ENCODE results near the gene DNAAF8. TPM values are rescaled to one million over a fixed set of nuclear protein-coding genes. Genes with fewer than 3 reads are reported as not detected.

The DNAAF8 gene
- total RNA-seq, 1 experiment from 2014 or later: 2.4 TPM

GRCh38 chr16:4685776-4686496 is 48.4 kb upstream of the DNAAF8 start:
- peaks cover 42% of the 10 kb centered on the region for H3K4me1 ChIP-seq (replicated peaks; ENCODE audit: insufficient read depth)
- no peaks in the 10 kb centered on the region for H3K27me3 ChIP-seq (ENCODE audit: insufficient read depth, low read depth)
- H2AFZ ChIP-seq: no peak overlapping the region
- H3K4me2 ChIP-seq: no peak overlapping the region
- ChIA-PET POLR2A (ENCODE audit: unreplicated experiment) (interaction anchor here (0.6 kb wide), 1 partner anchor 24 kb away, joined by 5 read pairs; no protein-coding TSS in a partner anchor), CTCF (no interaction called here)
- no peaks in the 10 kb centered on the region for H3K9me2 ChIP-seq (ENCODE audit: insufficient read depth)
- H4K20me1 ChIP-seq (ENCODE audit: insufficient read depth): no peaks in the 10 kb centered on the region
- TF ChIP-seq EZH2 (IDR thresholded peaks at IDR 0.05; ENCODE audit: low read depth): no peak
- TF ChIP-seq, protein P1, sequence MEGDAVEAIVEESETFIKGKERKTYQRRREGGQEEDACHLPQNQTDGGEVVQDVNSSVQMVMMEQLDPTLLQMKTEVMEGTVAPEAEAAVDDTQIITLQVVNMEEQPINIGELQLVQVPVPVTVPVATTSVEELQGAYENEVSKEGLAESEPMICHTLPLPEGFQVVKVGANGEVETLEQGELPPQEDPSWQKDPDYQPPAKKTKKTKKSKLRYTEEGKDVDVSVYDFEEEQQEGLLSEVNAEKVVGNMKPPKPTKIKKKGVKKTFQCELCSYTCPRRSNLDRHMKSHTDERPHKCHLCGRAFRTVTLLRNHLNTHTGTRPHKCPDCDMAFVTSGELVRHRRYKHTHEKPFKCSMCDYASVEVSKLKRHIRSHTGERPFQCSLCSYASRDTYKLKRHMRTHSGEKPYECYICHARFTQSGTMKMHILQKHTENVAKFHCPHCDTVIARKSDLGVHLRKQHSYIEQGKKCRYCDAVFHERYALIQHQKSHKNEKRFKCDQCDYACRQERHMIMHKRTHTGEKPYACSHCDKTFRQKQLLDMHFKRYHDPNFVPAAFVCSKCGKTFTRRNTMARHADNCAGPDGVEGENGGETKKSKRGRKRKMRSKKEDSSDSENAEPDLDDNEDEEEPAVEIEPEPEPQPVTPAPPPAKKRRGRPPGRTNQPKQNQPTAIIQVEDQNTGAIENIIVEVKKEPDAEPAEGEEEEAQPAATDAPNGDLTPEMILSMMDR (conservative IDR thresholded peaks at IDR 0.05): no peak
- no peak for DNase-seq
- no peak overlapping the region for H3K27ac ChIP-seq
- no peaks in the 10 kb centered on the region; the same call in 1 of the 2 replicates for H3K36me3 ChIP-seq (ENCODE audit: low read depth)
- intact Hi-C loops (cut with micrococcal nuclease; ENCODE audit: unreplicated experiment): loop anchor here (10.0 kb wide), 1 partner anchor 409 kb away; the partner anchor contains the start of gene EEF2KMT
- no peaks in the 10 kb centered on the region for H3K9me3 ChIP-seq (ENCODE audit: insufficient read depth, low read depth)
- H3F3A ChIP-seq (ENCODE audit: insufficient read depth, low read depth): peaks cover 27% of the 10 kb centered on the region
- no peak overlapping the region for H3K4me3 ChIP-seq
- no TSS peak for BruUV-seq (replicated peaks)
- no peaks in the 10 kb centered on the region for H3K79me2 ChIP-seq (ENCODE audit: low read depth)

DNA sequence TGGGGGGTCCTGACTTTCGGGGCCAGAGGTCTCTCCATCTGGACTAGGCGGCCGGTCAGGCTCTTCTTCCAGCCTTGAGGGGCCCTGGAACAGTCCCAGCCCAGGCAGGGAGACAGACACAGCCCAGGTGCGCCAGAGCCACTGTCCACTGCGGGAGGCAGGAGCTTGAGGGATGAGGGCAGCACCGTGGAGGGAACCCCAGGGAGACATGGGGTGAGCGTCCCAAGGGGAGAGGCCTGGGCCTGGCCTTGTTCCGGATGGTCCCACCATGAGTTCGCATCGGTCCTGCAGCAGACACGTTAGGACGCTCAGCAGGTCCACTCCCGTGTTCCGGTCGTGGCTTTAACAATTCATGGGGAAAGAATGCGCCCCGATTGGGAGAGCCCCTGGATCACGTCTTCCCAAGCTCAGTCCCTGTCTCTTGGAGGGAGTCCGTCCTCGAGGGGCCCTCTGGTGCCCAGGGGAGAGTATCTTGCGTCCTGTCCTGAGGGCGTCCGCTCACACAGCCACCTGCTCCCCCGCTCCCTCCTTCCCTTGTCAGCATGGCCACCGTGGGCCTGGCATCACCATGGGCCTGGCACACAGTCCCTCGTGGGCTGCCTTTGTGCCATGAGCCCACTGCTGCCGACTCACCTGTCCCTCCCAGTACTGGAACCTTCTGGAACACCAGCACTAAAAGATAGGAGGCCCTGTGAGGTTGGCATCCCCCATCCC is 47.7 kb upstream of the DNAAF8 start:
- no peaks in the 10 kb centered on the region; the same call in 1 of the 2 replicates for H3K36me3 ChIP-seq (ENCODE audit: low read depth)
- no peaks in the 10 kb centered on the region for H3K9me3 ChIP-seq (ENCODE audit: insufficient read depth, low read depth)
- H3F3A ChIP-seq (ENCODE audit: insufficient read depth, low read depth): peaks cover 20% of the 10 kb centered on the region
- no TSS peak for BruUV-seq (replicated peaks)
- ChIA-PET CTCF (no interaction called here), POLR2A (ENCODE audit: unreplicated experiment) (interaction anchor here (0.6 kb wide), 1 partner anchor 23 kb away, joined by 5 read pairs; no protein-coding TSS in a partner anchor)
- no peak for TF ChIP-seq EZH2 (IDR thresholded peaks at IDR 0.05; ENCODE audit: low read depth)
- TF ChIP-seq, protein P1 (conservative IDR thresholded peaks at IDR 0.05): no peak
- H4K20me1 ChIP-seq (ENCODE audit: insufficient read depth): no peaks in the 10 kb centered on the region
- intact Hi-C loops (cut with micrococcal nuclease; ENCODE audit: unreplicated experiment): loop anchor here (10.0 kb wide), 1 partner anchor 408 kb away; the partner anchor contains the start of gene EEF2KMT
- no peaks in the 10 kb centered on the region for H3K27me3 ChIP-seq (ENCODE audit: insufficient read depth, low read depth)
- H3K4me3 ChIP-seq: no peak overlapping the region
- H2AFZ ChIP-seq: no peak overlapping the region
- H3K4me2 ChIP-seq: no peak overlapping the region
- H3K27ac ChIP-seq: no peak overlapping the region
- peaks cover 35% of the 10 kb centered on the region for H3K4me1 ChIP-seq (replicated peaks; ENCODE audit: insufficient read depth)
- no peak for DNase-seq
- H3K79me2 ChIP-seq (ENCODE audit: low read depth): no peaks in the 10 kb centered on the region
- H3K9me2 ChIP-seq (ENCODE audit: insufficient read depth): no peaks in the 10 kb centered on the region

DNA sequence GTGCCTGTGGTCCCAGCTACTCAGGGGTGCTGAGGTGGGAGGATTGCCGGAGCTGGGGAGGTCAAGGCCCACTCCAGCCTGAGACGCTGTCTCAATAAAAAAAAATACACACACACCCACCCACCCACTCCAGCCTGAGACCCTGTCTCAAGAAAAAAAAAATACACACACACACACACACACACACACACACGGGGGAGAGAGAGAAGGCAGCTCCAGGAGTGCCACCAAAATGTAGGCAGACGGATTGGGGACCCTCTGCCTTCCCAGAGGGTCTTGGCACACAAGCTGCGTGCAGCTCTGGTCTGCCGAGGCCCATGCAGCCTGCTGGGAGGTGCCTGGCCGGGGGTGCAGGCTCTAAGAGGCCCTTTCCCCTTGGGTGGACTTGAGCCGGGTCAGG is 46.9 kb upstream of the DNAAF8 start:
- H3K4me1 ChIP-seq (replicated peaks; ENCODE audit: insufficient read depth): peaks cover 34% of the 10 kb centered on the region
- H3K79me2 ChIP-seq (ENCODE audit: low read depth): no peaks in the 10 kb centered on the region
- no peak overlapping the region for H3K4me2 ChIP-seq
- intact Hi-C loops (cut with micrococcal nuclease; ENCODE audit: unreplicated experiment): loop anchor here (10.0 kb wide), 1 partner anchor 407 kb away; the partner anchor contains the start of gene EEF2KMT
- no peaks in the 10 kb centered on the region for H3K36me3 ChIP-seq (ENCODE audit: low read depth)
- ChIA-PET POLR2A (ENCODE audit: unreplicated experiment) (no interaction called here), CTCF (interaction anchor here (0.5 kb wide), 1 partner anchor 98 kb away, joined by 4 read pairs; no protein-coding TSS in a partner anchor)
- no peak overlapping the region for H3K4me3 ChIP-seq
- no peaks in the 10 kb centered on the region for H3K9me2 ChIP-seq (ENCODE audit: insufficient read depth)
- H3K9me3 ChIP-seq (ENCODE audit: insufficient read depth, low read depth): no peaks in the 10 kb centered on the region
- no TSS peak for BruUV-seq (replicated peaks)
- H3K27me3 ChIP-seq (ENCODE audit: insufficient read depth, low read depth): no peaks in the 10 kb centered on the region
- no peaks in the 10 kb centered on the region; the same call in 1 of the 2 replicates for H4K20me1 ChIP-seq (ENCODE audit: insufficient read depth)
- TF ChIP-seq, protein P1 (conservative IDR thresholded peaks at IDR 0.05): no peak
- TF ChIP-seq EZH2 (IDR thresholded peaks at IDR 0.05; ENCODE audit: low read depth): no peak
- peaks cover 19% of the 10 kb centered on the region for H3F3A ChIP-seq (ENCODE audit: insufficient read depth, low read depth)
- no peak overlapping the region for H2AFZ ChIP-seq
- no peak for DNase-seq
- H3K27ac ChIP-seq: no peak overlapping the region

All from PC-9 (cell line).